Measurements from ENCODE around the gene SEMG1. TPM values are rescaled to one million over a fixed set of nuclear protein-coding genes. Genes with fewer than 3 reads are reported as not detected.

The SEMG1 gene
- total RNA-seq, 2 experiments from 2014 or later = not detected

DNA sequence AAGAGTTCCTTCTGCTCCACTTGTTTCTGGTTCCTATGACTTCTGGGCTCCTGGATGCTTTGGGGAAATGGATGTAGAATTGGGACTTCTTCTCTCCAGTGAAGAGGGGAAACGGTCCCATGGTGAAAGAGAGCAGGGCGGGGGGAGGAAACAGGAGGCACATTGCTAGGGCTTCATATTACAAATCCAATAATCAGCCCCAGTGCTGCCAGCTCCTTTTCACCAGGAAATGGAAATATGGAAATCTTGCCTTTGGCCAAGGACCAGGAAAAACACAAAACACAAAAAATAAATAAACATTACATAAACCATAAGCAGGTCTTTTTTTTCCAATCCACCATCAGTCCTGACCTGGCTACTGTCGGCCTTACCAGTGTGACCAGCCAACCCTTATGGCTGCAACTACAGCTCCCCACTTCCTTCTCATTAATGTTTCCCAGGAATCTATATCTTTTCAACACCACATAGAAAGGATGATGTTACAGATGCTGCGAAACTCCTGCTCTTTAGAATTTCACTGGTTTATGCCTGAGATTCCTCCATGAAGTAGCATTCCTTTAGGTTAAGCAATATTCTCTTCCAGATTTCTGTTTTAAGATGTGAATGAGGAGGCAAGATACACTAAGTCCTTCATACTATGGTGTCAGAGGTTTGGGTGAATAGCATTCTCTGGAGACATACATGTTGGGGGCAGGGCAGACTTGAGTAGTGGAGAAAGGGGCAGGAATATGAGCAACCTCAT, 30.1 kb upstream of the SEMG1 start:
- CTCF ChIA-PET = no interaction called here
- Histone ChIP-seq H3K27me3 (ENCODE audit: control insufficient read depth in 1 of 2, insufficient read depth in 2 of 2, low read length in 2 of 2) (peaks cover 0 to 4% of the 10 kb centered on the region in 2 experiments), H3K36me3 (ENCODE audit: insufficient read depth, low read length) (no peaks in the 10 kb centered on the region), H3K4me3 (ENCODE audit: low read length) (no peak overlapping the region), H3K27ac (ENCODE audit: low read depth in 1 of 2, low read length in 2 of 2) (no peak overlapping the region), H3K9me3 (ENCODE audit: control insufficient read depth in 1 of 2, insufficient read depth in 1 of 2, low read length in 2 of 2) (no peaks in the 10 kb centered on the region), H3K4me1 (ENCODE audit: insufficient read depth, low read length) (no peaks in the 10 kb centered on the region)
- TF ChIP-seq, protein P1, sequence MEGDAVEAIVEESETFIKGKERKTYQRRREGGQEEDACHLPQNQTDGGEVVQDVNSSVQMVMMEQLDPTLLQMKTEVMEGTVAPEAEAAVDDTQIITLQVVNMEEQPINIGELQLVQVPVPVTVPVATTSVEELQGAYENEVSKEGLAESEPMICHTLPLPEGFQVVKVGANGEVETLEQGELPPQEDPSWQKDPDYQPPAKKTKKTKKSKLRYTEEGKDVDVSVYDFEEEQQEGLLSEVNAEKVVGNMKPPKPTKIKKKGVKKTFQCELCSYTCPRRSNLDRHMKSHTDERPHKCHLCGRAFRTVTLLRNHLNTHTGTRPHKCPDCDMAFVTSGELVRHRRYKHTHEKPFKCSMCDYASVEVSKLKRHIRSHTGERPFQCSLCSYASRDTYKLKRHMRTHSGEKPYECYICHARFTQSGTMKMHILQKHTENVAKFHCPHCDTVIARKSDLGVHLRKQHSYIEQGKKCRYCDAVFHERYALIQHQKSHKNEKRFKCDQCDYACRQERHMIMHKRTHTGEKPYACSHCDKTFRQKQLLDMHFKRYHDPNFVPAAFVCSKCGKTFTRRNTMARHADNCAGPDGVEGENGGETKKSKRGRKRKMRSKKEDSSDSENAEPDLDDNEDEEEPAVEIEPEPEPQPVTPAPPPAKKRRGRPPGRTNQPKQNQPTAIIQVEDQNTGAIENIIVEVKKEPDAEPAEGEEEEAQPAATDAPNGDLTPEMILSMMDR (IDR thresholded peaks at IDR 0.05) = no peak
- H3K4me1 Mint-ChIP-seq (ENCODE audit: low read depth) = no peaks in the 10 kb centered on the region
- POLR2A ChIA-PET = no interaction called here
- no peak overlapping the region for H3K27ac Mint-ChIP-seq
- no peaks in the 10 kb centered on the region for H3K9me3 Mint-ChIP-seq
- H3K27me3 Mint-ChIP-seq = peaks cover 15% of the 10 kb centered on the region
- intact Hi-C loops (cut with DNase I, micrococcal nuclease) = no loop called here
- H3K4me3 Mint-ChIP-seq = no peak overlapping the region
- no peaks in the 10 kb centered on the region for H3K36me3 Mint-ChIP-seq (ENCODE audit: low read depth)
- ATAC-seq (ENCODE audit: poor library complexity) (no peak), DNase-seq (no peak)

GRCh38 chr20:45179166-45179565, 27.7 kb upstream of the SEMG1 start:
- no peak for ATAC-seq (ENCODE audit: poor library complexity)
- CTCF ChIA-PET = no interaction called here

GRCh38 chr20:45181639-45182038, 25.2 kb upstream of the SEMG1 start:
- Mint-ChIP-seq H3K4me1 (ENCODE audit: low read depth) (no peaks in the 10 kb centered on the region), H3K27me3 (peaks cover 14% of the 10 kb centered on the region), H3K36me3 (ENCODE audit: low read depth) (no peaks in the 10 kb centered on the region), H3K27ac (no peak overlapping the region), H3K4me3 (no peak overlapping the region), H3K9me3 (no peaks in the 10 kb centered on the region)
- ATAC-seq (ENCODE audit: poor library complexity) (no peak), DNase-seq (no peak)
- H3K27me3 ChIP-seq (ENCODE audit: control insufficient read depth in 1 of 2, insufficient read depth in 2 of 2, low read length in 2 of 2) = no peaks in the 10 kb centered on the region
- intact Hi-C loops (cut with DNase I, micrococcal nuclease) = no loop called here
- CTCF ChIA-PET = no interaction called here
- no peaks in the 10 kb centered on the region for H3K4me1 ChIP-seq (ENCODE audit: insufficient read depth, low read length)
- TF ChIP-seq, protein P1 (IDR thresholded peaks at IDR 0.05) = no peak
- H3K27ac ChIP-seq (ENCODE audit: low read depth in 1 of 2, low read length in 2 of 2) = no peak overlapping the region
- H3K4me3 ChIP-seq (ENCODE audit: low read length) = no peak overlapping the region
- POLR2A ChIA-PET = no interaction called here
- H3K9me3 ChIP-seq (ENCODE audit: control insufficient read depth in 1 of 2, insufficient read depth in 1 of 2, low read length in 2 of 2) = no peaks in the 10 kb centered on the region
- H3K36me3 ChIP-seq (ENCODE audit: insufficient read depth, low read length) = no peaks in the 10 kb centered on the region

More at GRCh38 chr20:45179166-45179565, 27.7 kb upstream of the SEMG1 start:
- peaks cover 0 to 3% of the 10 kb centered on the region in 2 experiments for H3K27me3 ChIP-seq (ENCODE audit: control insufficient read depth in 1 of 2, insufficient read depth in 2 of 2, low read length in 2 of 2)
- no peak overlapping the region for H3K27ac Mint-ChIP-seq
- POLR2A ChIA-PET = no interaction called here
- no peaks in the 10 kb centered on the region for H3K36me3 ChIP-seq (ENCODE audit: insufficient read depth, low read length)
- H3K4me3 Mint-ChIP-seq = no peak overlapping the region
- peaks cover 8% of the 10 kb centered on the region for H3K27me3 Mint-ChIP-seq
- H3K4me3 ChIP-seq (ENCODE audit: low read length) = no peak overlapping the region
- intact Hi-C loops (cut with DNase I, micrococcal nuclease) = no loop called here
- DNase-seq = no peak
- H3K36me3 Mint-ChIP-seq (ENCODE audit: low read depth) = no peaks in the 10 kb centered on the region
- H3K9me3 ChIP-seq (ENCODE audit: control insufficient read depth in 1 of 2, insufficient read depth in 1 of 2, low read length in 2 of 2) = no peaks in the 10 kb centered on the region
- no peaks in the 10 kb centered on the region for H3K9me3 Mint-ChIP-seq
- TF ChIP-seq, protein P1 (IDR thresholded peaks at IDR 0.05) = no peak
- H3K4me1 Mint-ChIP-seq (ENCODE audit: low read depth) = no peaks in the 10 kb centered on the region
- H3K27ac ChIP-seq (ENCODE audit: low read depth in 1 of 2, low read length in 2 of 2) = no peak overlapping the region
- no peaks in the 10 kb centered on the region for H3K4me1 ChIP-seq (ENCODE audit: insufficient read depth, low read length)
